BLaER1 treated with 17β-estradiol and CSF1 and Interleukin-3, amounts not matched to agents 10 nM and 100 nM (cell line): ENCODE measurements around the gene P3H1.
"Not testable (repeated sequence)": the region's sequence is repeated elsewhere in the genome, so short reads cannot be mapped to it uniquely, and the experiment has no call there.

Source experiments
- H3K27ac ChIP-seq, 11 experiments: shearing (Covaris generic); formaldehyde crosslinking; 2 replicates each; pipeline ENCODE4 v1.8.1; 2022
- H3K27me3 ChIP-seq, 11 experiments: shearing (Covaris generic); formaldehyde crosslinking; 2 replicates each; pipeline ENCODE4 v1.8.1; 2022
- H3K36me3 ChIP-seq, 11 experiments: shearing (Covaris generic); formaldehyde crosslinking; 2 replicates each; pipeline ENCODE4 v1.8.1; 2022
- H3K4me1 ChIP-seq, 10 experiments: shearing (Covaris generic); formaldehyde crosslinking; 2 replicates each; pipeline ENCODE4 v1.8.1; 2022
- H3K4me2 ChIP-seq, 11 experiments: shearing (Covaris generic); formaldehyde crosslinking; 2 replicates each; pipeline ENCODE4 v1.8.1; 2022
- H3K4me3 ChIP-seq, 10 experiments: shearing (Covaris generic); formaldehyde crosslinking; 2 replicates each; pipeline ENCODE4 v1.8.1; 2022
- H3K9ac ChIP-seq, 11 experiments: shearing (Covaris generic); formaldehyde crosslinking; 2 replicates each; pipeline ENCODE4 v1.8.1; 2022
- H3K9me3 ChIP-seq, 11 experiments: shearing (Covaris generic); formaldehyde crosslinking; replicated peaks in 1 of 11; 2 replicates each; pipeline ENCODE4 v1.8.1; 2022
- H4K20me1 ChIP-seq, 11 experiments: shearing (Covaris generic); formaldehyde crosslinking; 2 replicates each; pipeline ENCODE4 v1.8.1; 2022
- Cebpa-rat ChIP-seq, 11 experiments: shearing (Covaris generic); IDR thresholded peaks; 2 replicates each; pipeline ENCODE4 v1.8.1; 2022

Gene P3H1

DNA sequence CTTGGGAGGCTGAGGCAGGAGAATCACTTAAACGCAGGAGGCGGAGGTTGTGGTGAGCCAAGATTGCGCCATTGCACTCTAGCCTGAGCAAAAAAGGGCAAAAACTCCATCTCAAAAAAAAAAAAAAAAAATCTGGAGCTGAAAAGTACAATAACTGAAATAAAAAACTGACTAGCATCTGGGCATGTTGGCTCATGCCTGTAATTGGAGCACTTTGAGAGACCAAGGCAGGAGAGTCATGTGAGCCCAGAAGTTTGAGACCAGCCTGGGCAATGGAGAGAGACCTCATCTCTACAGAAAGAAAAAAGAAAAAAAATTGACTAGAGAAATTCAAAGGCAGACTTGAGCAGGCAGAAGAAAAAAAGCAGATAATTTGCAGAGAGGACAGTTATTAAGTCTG is 44.9 kb downstream of the P3H1 start:
- no peak for TF ChIP-seq Cebpa-rat (IDR thresholded peaks at IDR 0.05)
- Histone ChIP-seq H3K36me3 (peaks cover 10 to 36% (median 22%) of the 10 kb centered on the region in 11 experiments; a peak in 20 of 22 replicates), H4K20me1 (peaks cover 0 to 40% (median 10%) of the 10 kb centered on the region in 11 experiments; a peak in 10 of 22 replicates), H3K9me3 (no peaks in the 10 kb centered on the region), H3K9ac (no peak overlapping the region), H3K4me1 (peaks cover 0 to 17% (median 10%) of the 10 kb centered on the region in 10 experiments; a peak in 10 of 20 replicates), H3K4me3 (no peak overlapping the region), H3K27ac (no peak overlapping the region), H3K27me3 (no peaks in the 10 kb centered on the region), H3K4me2 (peak overlapping the region in 6 of 11 experiments; percentile 0 to 34 (median 26); a peak in 4 of 22 replicates)

DNA sequence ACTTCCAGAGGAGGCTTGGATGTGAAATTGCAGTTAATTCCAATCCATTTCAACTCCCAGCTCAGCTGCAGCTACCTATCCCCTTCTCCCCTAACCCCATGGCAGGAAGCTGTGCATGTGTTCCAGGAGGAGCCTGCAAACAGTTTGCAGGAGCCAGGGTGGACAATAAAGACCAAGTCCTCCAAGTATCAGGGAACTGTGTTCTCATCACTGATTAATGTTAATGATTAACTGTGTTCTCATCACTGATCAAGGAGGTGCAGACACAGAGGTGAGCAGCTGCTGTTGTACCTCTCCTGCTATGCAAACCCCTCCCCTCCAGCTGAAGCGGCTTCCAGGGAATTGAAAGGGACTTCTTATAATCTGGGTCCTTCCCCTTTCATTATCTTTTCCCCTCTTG is 46.0 kb downstream of the P3H1 start:
- peaks cover 0 to 50% (median 18%) of the 10 kb centered on the region in 11 experiments; a peak in 16 of 22 replicates for H4K20me1 ChIP-seq
- H3K36me3 ChIP-seq, result peaks cover 19 to 46% (median 32%) of the 10 kb centered on the region in 11 experiments; a peak in 21 of 22 replicates
- no peak overlapping the region for H3K27ac ChIP-seq
- no peaks in the 10 kb centered on the region for H3K9me3 ChIP-seq
- no peak for TF ChIP-seq Cebpa-rat (IDR thresholded peaks at IDR 0.05)
- H3K27me3 ChIP-seq, result no peaks in the 10 kb centered on the region
- 0 out of 22 replicates have a peak overlapping the region, but pooled peaks of 1 of the 11 experiments have one; percentile 6 for H3K4me2 ChIP-seq
- peaks cover 0 to 17% (median 10%) of the 10 kb centered on the region in 10 experiments; a peak in 10 of 20 replicates for H3K4me1 ChIP-seq
- H3K4me3 ChIP-seq, result no peak overlapping the region
- no peak overlapping the region for H3K9ac ChIP-seq

DNA sequence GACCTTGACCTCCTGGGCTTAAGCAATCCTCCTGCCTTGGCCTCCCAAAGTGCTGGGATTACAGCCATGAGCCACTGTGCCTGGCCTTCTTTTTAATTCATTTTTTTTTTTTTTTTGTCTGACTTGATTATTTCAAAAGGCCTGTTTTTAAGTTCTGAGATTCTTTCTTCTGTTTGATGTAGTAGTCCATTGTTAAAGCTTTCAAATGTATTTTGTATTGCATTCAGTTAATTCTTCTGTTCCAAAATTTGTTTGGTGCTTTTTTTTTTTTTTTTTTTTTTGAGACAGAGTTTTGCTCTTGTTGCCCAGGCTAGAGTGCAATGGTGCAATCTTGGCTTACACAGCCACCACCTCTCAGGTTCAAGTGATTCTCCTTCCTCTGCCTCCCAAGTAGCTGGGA is 52.4 kb downstream of the P3H1 start:
- H3K27ac ChIP-seq, H3K9ac ChIP-seq, H3K4me1 ChIP-seq, H3K27me3 ChIP-seq, H3K4me3 ChIP-seq, H3K4me2 ChIP-seq: not testable (repeated sequence)
- Histone ChIP-seq H3K9me3 (peaks cover 27 to 57% (median 52%) of the 10 kb centered on the region in 11 experiments), H3K36me3 (peaks cover 79 to 99% (median 95%) of the 10 kb centered on the region in 11 experiments), H4K20me1 (peaks cover 5 to 97% (median 30%) of the 10 kb centered on the region in 11 experiments; a peak in 18 of 22 replicates)

DNA sequence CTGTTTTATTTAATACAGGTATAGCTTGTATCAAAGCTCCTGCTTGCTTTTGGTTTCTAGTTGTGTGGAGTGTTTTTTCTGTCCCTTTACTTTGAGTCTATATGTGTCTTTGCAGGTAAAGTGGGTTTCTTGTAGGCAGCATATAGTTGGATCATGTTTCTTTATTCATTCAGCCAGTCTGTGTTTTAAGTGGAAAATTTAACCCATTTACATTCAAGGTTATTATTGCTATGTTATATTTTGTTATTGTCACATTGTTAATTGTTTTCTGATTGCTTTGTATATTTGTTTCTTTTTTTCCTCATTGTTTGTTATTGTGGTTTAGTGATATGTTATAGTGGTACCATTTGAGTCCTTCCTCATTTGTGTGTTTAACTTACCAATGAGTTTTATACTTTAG is 53.5 kb downstream of the P3H1 start:
- Histone ChIP-seq H3K9ac (no peak overlapping the region), H3K4me1 (no peaks in the 10 kb centered on the region), H3K4me2 (no peak overlapping the region), H3K27ac (no peak overlapping the region), H3K27me3 (no peaks in the 10 kb centered on the region), H3K4me3 (no peak overlapping the region), H3K36me3 (peaks cover 83 to 100% (median 99%) of the 10 kb centered on the region in 11 experiments), H4K20me1 (peaks cover 9 to 96% (median 33%) of the 10 kb centered on the region in 11 experiments; a peak in 19 of 22 replicates), H3K9me3 (peaks cover 27 to 61% (median 55%) of the 10 kb centered on the region in 11 experiments)
- no peak for TF ChIP-seq Cebpa-rat (IDR thresholded peaks at IDR 0.05)

DNA sequence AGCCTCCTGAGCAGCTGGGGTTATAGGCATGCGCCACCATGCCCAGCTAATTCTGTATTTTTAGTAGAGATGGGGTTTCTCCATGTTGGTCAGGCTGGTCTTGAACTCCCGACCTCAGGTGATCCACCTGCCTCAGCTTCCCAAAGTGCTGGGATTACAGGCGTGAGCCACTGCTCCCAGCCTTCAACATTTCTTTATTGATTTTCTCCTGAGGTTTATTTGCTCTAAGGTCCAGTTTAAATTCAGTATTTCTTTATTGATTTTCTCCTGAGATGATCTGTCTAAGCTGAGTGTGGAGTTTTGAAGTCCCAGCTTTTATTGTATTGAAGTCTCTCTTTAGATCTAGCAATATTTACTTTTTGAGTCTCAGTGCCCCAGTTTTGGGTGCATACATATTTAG is 54.0 kb downstream of the P3H1 start:
- not testable (repeated sequence) for H3K4me1 ChIP-seq, H3K27me3 ChIP-seq
- H3K9me3 ChIP-seq, result peaks cover 27 to 61% (median 57%) of the 10 kb centered on the region in 11 experiments

DNA sequence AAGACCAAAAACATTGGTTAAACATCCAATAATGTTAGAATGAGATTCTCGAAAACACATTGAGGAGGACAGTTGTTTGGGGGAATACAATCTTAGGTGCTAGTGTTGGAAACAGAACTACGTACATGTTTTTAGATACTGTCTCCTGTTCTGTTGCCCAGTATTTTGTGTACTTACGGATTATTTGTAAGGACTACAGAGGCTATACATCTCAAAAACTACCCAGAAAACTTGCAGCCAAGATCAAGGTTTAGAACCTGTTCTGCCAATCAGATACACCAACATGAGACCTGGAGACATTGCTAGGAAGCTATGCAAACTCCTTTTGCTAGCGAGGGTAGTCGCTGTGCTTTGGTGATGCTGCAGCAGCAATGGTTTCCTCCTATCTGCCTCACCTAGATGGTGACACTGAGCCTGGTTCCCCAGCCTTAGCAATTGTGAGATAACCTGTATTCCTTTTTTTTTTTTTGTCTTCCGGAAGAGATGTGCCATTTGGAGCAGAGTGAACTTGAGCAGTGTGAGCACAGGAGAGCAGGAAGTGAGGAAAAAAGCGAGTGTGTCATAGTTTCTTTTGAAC is 62.9 kb downstream of the P3H1 start:
- Histone ChIP-seq H3K4me1 (no peaks in the 10 kb centered on the region), H3K36me3 (peaks cover 97 to 100% (median 99%) of the 10 kb centered on the region in 11 experiments), H3K27ac (no peak overlapping the region), H3K4me2 (no peak overlapping the region), H3K9ac (no peak overlapping the region), H3K27me3 (no peaks in the 10 kb centered on the region), H3K9me3 (peaks cover 0 to 10% (median 4%) of the 10 kb centered on the region in 11 experiments; a peak in 5 of 22 replicates), H3K4me3 (no peak overlapping the region), H4K20me1 (peaks cover 74 to 99% (median 95%) of the 10 kb centered on the region in 11 experiments; a peak in 21 of 22 replicates)
- no peak for TF ChIP-seq Cebpa-rat (IDR thresholded peaks at IDR 0.05)

More for the DNA sequence above, 54.0 kb downstream of the P3H1 start:
- H3K9ac ChIP-seq, H3K4me2 ChIP-seq, H3K4me3 ChIP-seq, H3K27ac ChIP-seq: not testable (repeated sequence)
- peaks cover 85 to 100% (median 99%) of the 10 kb centered on the region in 11 experiments for H3K36me3 ChIP-seq
- H4K20me1 ChIP-seq, result peaks cover 13 to 96% (median 31%) of the 10 kb centered on the region in 11 experiments; a peak in 19 of 22 replicates

DNA sequence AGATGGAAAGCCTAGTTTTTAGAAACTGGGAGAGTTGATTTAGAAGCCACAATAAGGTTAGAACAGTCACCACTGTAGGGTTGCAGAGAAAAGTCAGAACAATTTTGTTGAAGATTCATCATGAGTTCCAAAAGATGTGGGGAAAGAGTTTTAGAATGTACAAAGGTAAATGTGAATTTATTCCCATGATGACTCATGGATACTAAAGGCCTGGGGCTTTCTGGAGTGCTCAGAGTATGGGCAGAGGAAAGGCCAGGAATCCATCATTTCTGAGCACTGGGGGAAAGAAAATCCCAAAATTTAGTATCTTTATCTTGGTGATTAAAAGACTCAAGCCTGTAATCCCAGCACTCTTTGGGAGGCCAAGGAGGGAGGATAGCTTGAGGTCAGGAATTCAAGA is 66.8 kb downstream of the P3H1 start:
- H3K36me3 ChIP-seq, result peaks cover 98 to 100% (median 100%) of the 10 kb centered on the region in 11 experiments
- no peak for TF ChIP-seq Cebpa-rat (IDR thresholded peaks at IDR 0.05)
- peaks cover 88 to 100% (median 98%) of the 10 kb centered on the region in 11 experiments for H4K20me1 ChIP-seq

DNA sequence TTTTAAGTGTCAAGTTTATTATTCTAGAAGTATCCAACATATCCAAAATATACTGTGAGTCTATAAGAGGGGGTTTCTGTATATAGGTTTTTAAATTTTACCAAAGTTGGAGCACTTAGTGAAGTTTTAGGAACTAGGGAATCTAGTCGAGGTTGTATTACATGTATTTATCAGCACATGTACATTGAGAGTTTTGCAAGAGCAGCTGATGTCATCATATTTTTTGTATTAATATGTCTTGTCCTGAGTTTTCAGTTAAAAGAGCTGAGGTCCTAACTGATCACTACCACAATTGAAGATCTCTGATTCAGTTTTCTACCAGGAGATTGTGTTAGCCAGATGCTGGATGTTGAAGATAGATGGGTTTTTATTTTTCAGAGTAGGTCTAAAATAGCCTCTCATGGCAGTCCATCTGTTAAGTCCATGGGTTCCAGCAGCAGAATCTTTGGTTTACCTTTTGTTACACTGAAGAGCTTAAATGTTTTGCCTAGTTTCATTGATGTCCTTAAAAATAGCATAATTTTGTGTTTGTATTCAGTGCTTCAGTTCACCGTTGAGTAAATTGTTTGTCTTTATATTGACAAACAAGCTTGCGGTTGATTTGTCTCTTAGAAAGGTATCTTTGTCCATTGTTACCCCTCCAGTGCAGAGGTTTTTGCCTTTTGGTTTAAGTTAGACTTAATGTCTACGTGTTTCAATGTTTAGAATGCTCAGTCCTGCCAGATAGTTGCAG is 68.6 kb downstream of the P3H1 start:
- Histone ChIP-seq H4K20me1 (peaks cover 89 to 100% (median 98%) of the 10 kb centered on the region in 11 experiments), H3K36me3 (peaks cover 98 to 100% (median 100%) of the 10 kb centered on the region in 11 experiments), H3K9ac (no peak overlapping the region)

More for the DNA sequence above, 66.8 kb downstream of the P3H1 start:
- Histone ChIP-seq H3K4me2 (no peak overlapping the region), H3K4me1 (no peaks in the 10 kb centered on the region), H3K4me3 (no peak overlapping the region), H3K27ac (no peak overlapping the region), H3K27me3 (no peaks in the 10 kb centered on the region), H3K9ac (no peak overlapping the region), H3K9me3 (no peaks in the 10 kb centered on the region)

More for the DNA sequence above, 68.6 kb downstream of the P3H1 start:
- Histone ChIP-seq H3K27me3 (no peaks in the 10 kb centered on the region), H3K27ac (no peak overlapping the region), H3K4me2 (no peak overlapping the region), H3K9me3 (no peaks in the 10 kb centered on the region), H3K4me3 (no peak overlapping the region), H3K4me1 (no peaks in the 10 kb centered on the region)
- no peak for TF ChIP-seq Cebpa-rat (IDR thresholded peaks at IDR 0.05)
